ENCODE measurements around the gene KBTBD8.

- TF ChIP-seq CTCF (IDR thresholded peaks at IDR 0.05 in 4 of 5, conservative IDR thresholded peaks at IDR 0.05 in 1 of 5) (no peak), POLR2A (IDR thresholded peaks at IDR 0.05) (no peak)
Observed at GRCh38 chr3:67006460-67006859, 8.4 kb downstream of the KBTBD8 start.
